Small intestine (tissue), 7 donors: ENCODE data around the gene ELMOD1. TPM values are rescaled to one million over a fixed set of nuclear protein-coding genes. Genes with fewer than 3 reads are reported as not detected.

Experiments
- DNase-seq, 2 donors: peaks; one replicate each; pipeline versions ENCODE4 v3.0.0 to v3.0.0-alpha.2; 2013
- FAIRE-seq: peaks from 2 replicates; lab custom pipeline; 2012; peaks lifted over from hg19 to GRCh38; lab: Jason Lieb, UNC
- H3K27ac ChIP-seq, 3 donors: one replicate each; pipeline ENCODE4 v1.5.1; 2013; ENCODE audit warnings: low read length in 2 of 3, mild to moderate bottlenecking in 2 of 3, control low read depth in 1 of 3, inconsistent platforms in 1 of 3, low read depth in 1 of 3, moderate library complexity in 1 of 3
- H3K27me3 ChIP-seq, 3 donors: one replicate each; pipeline ENCODE4 v1.6.1; 2013; ENCODE audit warnings: low read length in 3 of 3, inconsistent platforms in 1 of 3; ENCODE audit not compliant: control insufficient read depth in 3 of 3, insufficient read depth in 3 of 3
- H3K36me3 ChIP-seq, 3 donors: one replicate each; pipeline ENCODE4 v1.6.1; 2013; ENCODE audit warnings: low read length in 3 of 3, inconsistent platforms in 1 of 3, low read depth in 1 of 3, mild to moderate bottlenecking in 1 of 3, moderate library complexity in 1 of 3; ENCODE audit not compliant: control insufficient read depth in 3 of 3, insufficient read depth in 2 of 3
- H3K4me1 ChIP-seq, 3 donors: one replicate each; pipeline ENCODE4 v1.6.1; 2013; ENCODE audit warnings: low read length in 2 of 3, inconsistent platforms in 1 of 3, low read depth in 1 of 3, mild to moderate bottlenecking in 1 of 3, moderate library complexity in 1 of 3; ENCODE audit not compliant: control insufficient read depth in 3 of 3, insufficient read depth in 2 of 3
- H3K4me3 ChIP-seq, 3 donors: one replicate each; pipeline ENCODE4 v1.5.1; 2013; ENCODE audit warnings: low read length in 3 of 3, control low read depth in 1 of 3, inconsistent platforms in 1 of 3, low read depth in 1 of 3, mild to moderate bottlenecking in 1 of 3, moderate library complexity in 1 of 3
- H3K9me3 ChIP-seq, 2 donors: one replicate each; pipeline ENCODE4 v1.6.1; 2013; ENCODE audit warnings: low read depth in 1 of 2, low read length in 1 of 2; ENCODE audit not compliant: control insufficient read depth in 2 of 2, insufficient read depth in 1 of 2
- WGBS, 3 donors: extraction: QIAGEN DNeasy Blood & Tissue Kit; methylation state at CpG; one replicate each; pipeline ENCODE4 v1.1.7; 2013; 5-methylcytosine and 5-hydroxymethylcytosine counted together
- polyA plus RNA-seq, 4 donors: library from polyadenylated mRNA; stranded (reverse) in 3 of 4; unstranded in 1 of 4; fragments of 200-250 nt in 3 of 4; fragments of 120-200 nt in 1 of 4; gene quantifications; one replicate each; pipeline versions ENCODE4 v1.2.1 to v1.2.3, GENCODE V29; 2013
- donor health status: healthy with polysubstance abuse.
- donor health status: control.
- donor health status: control.
- donor health status: Bipolar disorder and iron deficiency.
- donor health status: healthy.

Gene ELMOD1
- polyA plus RNA-seq, 4 donors, result 0.18 to 0.58 TPM; not detected in 2

GRCh38 chr11:107592813-107593212 is 1.9 kb downstream of the ELMOD1 start:
- Histone ChIP-seq H3K27me3 (peaks cover 6 to 51% (median 31%) of the 10 kb centered on the region in 3 donors), H3K4me1 (peaks cover 0 to 8% (median 4%) of the 10 kb centered on the region in 3 donors), H3K27ac (no peak overlapping the region), H3K4me3 (no peak overlapping the region), H3K9me3 (no peaks in the 10 kb centered on the region), H3K36me3 (no peaks in the 10 kb centered on the region)
- FAIRE-seq (no peak), DNase-seq (no peak)
- 25 to 37% (median 29%) methylated on average over 5 of the region's 5 CpGs for WGBS, 3 donors

DNA sequence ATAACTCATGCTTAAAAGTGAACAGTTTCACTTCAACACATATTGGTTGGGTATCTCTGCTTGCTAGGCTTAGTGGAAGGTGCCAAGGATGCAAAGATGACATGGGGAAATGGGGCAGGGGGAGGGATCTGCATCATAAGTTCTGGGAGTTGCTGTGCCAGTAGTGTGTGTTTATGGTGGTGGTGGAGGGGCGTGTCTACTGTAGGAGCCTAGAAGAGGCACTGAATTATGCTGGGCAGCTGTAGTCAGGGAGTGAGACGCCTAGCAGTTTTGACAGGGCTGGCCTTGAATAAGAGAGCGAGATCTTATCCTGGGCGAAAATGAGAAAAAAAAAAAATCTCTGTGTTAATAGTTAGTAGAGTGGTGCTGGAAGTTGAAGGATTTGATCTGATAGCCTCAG is 3.0 kb downstream of the ELMOD1 start:
- WGBS, 3 donors, result 13 to 24% (median 17%) methylated on average over 4 of the region's 4 CpGs
- no peak for FAIRE-seq
- no peak overlapping the region for H3K4me3 ChIP-seq
- no peak for DNase-seq
- no peak overlapping the region for H3K27ac ChIP-seq
- H3K4me1 ChIP-seq, result peaks cover 0 to 8% (median 4%) of the 10 kb centered on the region in 3 donors
- no peaks in the 10 kb centered on the region for H3K9me3 ChIP-seq
- H3K27me3 ChIP-seq, result peaks cover 6 to 50% (median 29%) of the 10 kb centered on the region in 3 donors
- no peaks in the 10 kb centered on the region for H3K36me3 ChIP-seq

DNA sequence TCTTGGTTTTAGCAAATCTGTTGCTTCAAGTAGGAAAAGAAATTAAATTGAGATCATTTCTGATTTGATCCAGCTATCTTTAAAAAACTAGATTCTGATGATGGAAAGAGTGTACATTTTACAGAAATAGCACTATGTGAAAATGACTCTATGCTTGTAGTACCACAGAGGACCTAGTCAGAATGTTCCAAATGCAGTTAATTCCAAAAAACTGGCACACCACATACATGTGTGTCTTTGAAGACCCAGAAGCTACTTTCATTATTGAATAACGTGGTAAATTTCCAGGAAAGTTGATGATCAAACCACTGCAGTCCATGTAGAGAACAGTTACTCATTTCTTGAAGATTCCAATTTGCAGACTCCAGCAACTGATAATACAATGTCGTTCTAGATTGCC is 3.8 kb downstream of the ELMOD1 start:
- no peaks in the 10 kb centered on the region for H3K36me3 ChIP-seq
- H3K9me3 ChIP-seq, result no peaks in the 10 kb centered on the region
- FAIRE-seq (no peak), DNase-seq (no peak)
- H3K4me1 ChIP-seq, result peaks cover 0 to 8% (median 4%) of the 10 kb centered on the region in 3 donors
- WGBS, 3 donors, result 22 to 40% (median 23%) methylated on average over 2 of the region's 2 CpGs
- H3K27ac ChIP-seq, result no peak overlapping the region
- peaks cover 6 to 47% (median 27%) of the 10 kb centered on the region in 3 donors for H3K27me3 ChIP-seq
- no peak overlapping the region for H3K4me3 ChIP-seq

GRCh38 chr11:107598225-107599139 is 7.5 kb downstream of the ELMOD1 start:
- peak in 1 of 2 donors; percentile 4 for DNase-seq
- Histone ChIP-seq H3K27me3 (peaks cover 0 to 15% (median 6%) of the 10 kb centered on the region in 3 donors), H3K9me3 (no peaks in the 10 kb centered on the region), H3K36me3 (no peaks in the 10 kb centered on the region), H3K4me1 (no peaks in the 10 kb centered on the region), H3K27ac (no peak overlapping the region), H3K4me3 (no peak overlapping the region)
- no peak for FAIRE-seq
- WGBS, 3 donors, result 57 to 66% (median 58%) methylated on average over 6 of the region's 6 CpGs

DNA sequence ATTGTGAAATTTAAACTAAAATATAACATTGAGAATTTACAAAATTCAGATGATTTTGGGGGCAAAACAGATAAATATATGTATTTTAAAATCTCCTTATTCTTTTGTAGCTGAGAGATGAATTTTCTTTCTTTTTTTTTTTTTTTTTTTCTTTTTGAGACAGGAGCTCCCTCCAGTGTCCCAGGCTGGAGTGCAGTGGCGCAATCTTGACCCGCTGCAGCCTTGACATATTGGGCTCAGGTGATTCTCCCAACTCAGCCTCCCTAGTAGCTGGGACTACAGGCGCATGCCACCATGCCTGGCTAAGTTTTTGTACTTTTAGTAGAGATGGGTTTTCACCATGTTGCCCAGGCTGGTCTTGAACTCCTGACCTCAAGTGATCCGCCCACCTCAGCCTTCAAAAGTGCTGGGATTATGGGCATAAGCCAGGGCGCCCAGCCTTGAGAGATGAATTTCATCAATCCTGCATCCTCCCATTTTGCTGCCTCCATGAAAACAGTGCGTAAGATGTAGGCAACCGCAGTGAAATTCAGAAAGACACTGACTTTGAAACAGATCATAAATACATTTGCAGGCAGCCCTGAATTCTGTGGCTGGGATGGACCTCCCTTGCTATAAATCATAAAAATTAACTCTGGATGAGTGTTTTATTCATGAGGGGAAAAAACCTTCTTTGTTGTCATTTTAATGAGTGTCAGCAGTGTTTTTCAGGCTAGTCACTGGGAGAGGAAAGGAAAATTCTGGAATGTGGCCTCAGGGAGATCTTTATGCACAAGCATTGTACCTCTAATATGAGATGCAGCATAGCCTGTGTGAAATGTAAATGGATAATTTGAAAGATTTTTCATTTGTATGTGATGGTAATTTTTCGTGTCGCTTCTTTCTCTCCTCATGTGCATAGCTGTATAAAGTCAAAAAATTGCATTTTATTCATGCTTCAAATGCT is 14.4 kb downstream of the ELMOD1 start:
- H3K27ac ChIP-seq, result no peak overlapping the region
- 89 to 92% (median 90%) methylated on average over 9 of the region's 9 CpGs for WGBS, 3 donors

DNA sequence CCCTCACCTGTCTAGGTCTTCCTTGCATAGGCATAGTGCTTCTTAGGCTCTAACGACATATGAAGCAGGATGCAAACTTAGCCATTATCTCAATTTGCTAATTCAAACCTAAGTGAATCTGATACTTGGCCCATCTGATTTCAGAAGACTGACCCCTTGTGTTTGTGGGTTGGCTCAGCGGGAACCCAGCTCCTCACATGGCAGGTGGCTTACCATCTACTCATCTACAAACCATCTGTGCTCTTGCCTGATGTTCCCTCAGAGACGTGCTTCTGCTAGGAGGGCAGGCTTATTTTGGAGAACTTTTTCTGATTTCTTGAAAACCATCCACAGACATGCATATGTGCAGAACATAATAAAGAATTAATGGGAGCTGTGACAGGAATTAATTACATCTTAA is 15.2 kb downstream of the ELMOD1 start:
- 71 to 75% (median 71%) methylated on average over 3 of the region's 3 CpGs for WGBS, 3 donors
- no peaks in the 10 kb centered on the region for H3K4me1 ChIP-seq
- H3K27me3 ChIP-seq, result no peaks in the 10 kb centered on the region
- H3K4me3 ChIP-seq, result no peak overlapping the region
- DNase-seq (no peak), FAIRE-seq (no peak)
- no peak overlapping the region for H3K27ac ChIP-seq
- H3K9me3 ChIP-seq, result no peaks in the 10 kb centered on the region
- no peaks in the 10 kb centered on the region for H3K36me3 ChIP-seq

More for the DNA sequence above, 14.4 kb downstream of the ELMOD1 start:
- Histone ChIP-seq H3K9me3 (no peaks in the 10 kb centered on the region), H3K4me3 (no peak overlapping the region), H3K27me3 (no peaks in the 10 kb centered on the region), H3K4me1 (no peaks in the 10 kb centered on the region), H3K36me3 (no peaks in the 10 kb centered on the region)
- FAIRE-seq (no peak), DNase-seq (no peak)

DNA sequence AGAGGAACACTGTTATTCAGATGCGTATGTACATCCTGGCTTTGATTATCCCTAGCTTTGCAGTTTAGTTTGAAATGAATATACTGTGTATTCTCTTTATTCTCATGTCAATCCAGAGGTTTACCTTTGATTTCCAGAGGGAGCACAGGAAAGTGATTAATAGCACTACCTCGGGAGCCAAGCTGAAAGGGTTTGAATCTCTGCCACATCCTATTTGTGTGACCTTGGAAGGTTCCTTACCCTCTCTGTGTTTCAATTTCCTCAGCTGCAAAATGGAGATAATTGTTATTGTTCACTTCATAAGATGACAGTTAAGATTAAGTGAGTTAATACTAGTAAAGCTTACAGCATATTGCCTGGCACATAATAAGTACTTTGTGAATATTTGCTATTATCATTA is 17.9 kb downstream of the ELMOD1 start:
- no peaks in the 10 kb centered on the region for H3K4me1 ChIP-seq
- H3K36me3 ChIP-seq, result no peaks in the 10 kb centered on the region
- DNase-seq, result no peak
- no peak for FAIRE-seq
- H3K27me3 ChIP-seq, result no peaks in the 10 kb centered on the region
- H3K4me3 ChIP-seq, result no peak overlapping the region
- whole genome bisulfite sequencing, 3 donors, result 39 to 44% (median 42%) methylated on average over 2 of the region's 2 CpGs
- H3K9me3 ChIP-seq, result no peaks in the 10 kb centered on the region
- no peak overlapping the region for H3K27ac ChIP-seq
